Astrocyte (in vitro differentiated cells and primary cell): ENCODE results near the gene TMC1. TPM values are rescaled to one million over a fixed set of nuclear protein-coding genes. Genes with fewer than 3 reads are reported as not detected.
"Not testable (repeated sequence)": the region's sequence is repeated elsewhere in the genome, so short reads cannot be mapped to it uniquely, and the experiment has no call there.

Experiments
- DNase-seq: peaks from one replicate; pipeline ENCODE4 v3.0.0-alpha.2; 2010; ENCODE audit warnings: low read depth
- FAIRE-seq: peaks from 2 replicates; lab custom pipeline; 2011; peaks lifted over from hg19 to GRCh38; lab: Jason Lieb, UNC
- H2AFZ ChIP-seq: 2 replicates; pipeline ENCODE4 v1.6.0; 2012; ENCODE audit warnings: low read depth, low read length, inconsistent platforms
- H3K27ac ChIP-seq: 2 replicates; pipeline ENCODE4 v1.5.1; 2011; ENCODE audit warnings: low read depth, low read length, inconsistent platforms
- H3K27me3 ChIP-seq: 2 replicates; pipeline ENCODE4 v1.6.0; 2011; ENCODE audit warnings: low read length, inconsistent platforms; ENCODE audit not compliant: insufficient read depth
- H3K36me3 ChIP-seq: 2 replicates; pipeline ENCODE4 v1.5.1; 2011; ENCODE audit warnings: low read length, inconsistent platforms; ENCODE audit not compliant: insufficient read depth
- H3K4me1 ChIP-seq: 2 replicates; pipeline ENCODE4 v1.5.1; 2011; ENCODE audit warnings: low read length, inconsistent platforms; ENCODE audit not compliant: insufficient read depth
- H3K4me2 ChIP-seq: 2 replicates; pipeline ENCODE4 v1.6.0; 2012; ENCODE audit warnings: low read length, inconsistent platforms
- H3K4me3 ChIP-seq: 2 replicates; pipeline ENCODE4 v1.5.1; 2011; ENCODE audit warnings: low read depth, mild to moderate bottlenecking, low read length, inconsistent platforms; ENCODE audit not compliant: insufficient read depth
- H3K79me2 ChIP-seq: 2 replicates; pipeline ENCODE4 v1.6.0; 2012; ENCODE audit warnings: mild to moderate bottlenecking, low read length, inconsistent platforms; ENCODE audit not compliant: insufficient read depth
- H3K9ac ChIP-seq: 2 replicates; pipeline ENCODE4 v1.6.0; 2012; ENCODE audit warnings: mild to moderate bottlenecking, low read length, inconsistent platforms
- H3K9me3 ChIP-seq: 2 replicates; pipeline ENCODE4 v1.5.1; 2012; ENCODE audit warnings: low read depth, mild to moderate bottlenecking, low read length, inconsistent platforms; ENCODE audit not compliant: insufficient read depth
- H4K20me1 ChIP-seq: 2 replicates; pipeline ENCODE4 v1.6.0; 2012; ENCODE audit warnings: low read length, inconsistent platforms; ENCODE audit not compliant: insufficient read depth
- H3K27ac Mint-ChIP-seq: one replicate; pipeline ENCODE4 v1.8.0; 2021; ENCODE audit warnings: mild to moderate bottlenecking, mixed read lengths; ENCODE audit not compliant: unreplicated experiment
- H3K27me3 Mint-ChIP-seq: one replicate; pipeline ENCODE4 v1.8.0; 2021; ENCODE audit warnings: low read depth, mixed read lengths; ENCODE audit not compliant: unreplicated experiment
- H3K36me3 Mint-ChIP-seq: one replicate; pipeline ENCODE4 v1.8.0; 2021; ENCODE audit warnings: low read depth, mixed read lengths; ENCODE audit not compliant: unreplicated experiment
- H3K4me1 Mint-ChIP-seq: one replicate; pipeline ENCODE4 v1.8.0; 2021; ENCODE audit warnings: low read depth, mixed read lengths; ENCODE audit not compliant: unreplicated experiment
- H3K4me3 Mint-ChIP-seq: one replicate; pipeline ENCODE4 v1.8.0; 2021; ENCODE audit warnings: mild to moderate bottlenecking, moderate library complexity, mixed read lengths; ENCODE audit not compliant: unreplicated experiment
- H3K9me3 Mint-ChIP-seq: one replicate; pipeline ENCODE4 v1.8.0; 2021; ENCODE audit warnings: mild to moderate bottlenecking, mixed read lengths; ENCODE audit not compliant: unreplicated experiment
- EZH2 ChIP-seq: IDR thresholded peaks from 2 replicates; pipeline ENCODE4 v1.6.1; 2012; ENCODE audit warnings: mild to moderate bottlenecking, low read length, inconsistent platforms; ENCODE audit not compliant: insufficient read depth
- total RNA-seq: library from RNA; stranded (reverse); gene quantifications from 2 replicates; pipeline ENCODE4 v1.2.1, GENCODE V29; 2021
- TF ChIP-seq, protein P1 (sequence below): IDR thresholded peaks from 2 replicates; pipeline ENCODE4 v1.5.1; 2011; ENCODE audit warnings: low read depth, mild to moderate bottlenecking, inconsistent platforms, low read length, moderate library complexity; ENCODE audit not compliant: insufficient read depth

Gene TMC1
- total RNA-seq, 1 donor from 2014 or later = not detected

DNA sequence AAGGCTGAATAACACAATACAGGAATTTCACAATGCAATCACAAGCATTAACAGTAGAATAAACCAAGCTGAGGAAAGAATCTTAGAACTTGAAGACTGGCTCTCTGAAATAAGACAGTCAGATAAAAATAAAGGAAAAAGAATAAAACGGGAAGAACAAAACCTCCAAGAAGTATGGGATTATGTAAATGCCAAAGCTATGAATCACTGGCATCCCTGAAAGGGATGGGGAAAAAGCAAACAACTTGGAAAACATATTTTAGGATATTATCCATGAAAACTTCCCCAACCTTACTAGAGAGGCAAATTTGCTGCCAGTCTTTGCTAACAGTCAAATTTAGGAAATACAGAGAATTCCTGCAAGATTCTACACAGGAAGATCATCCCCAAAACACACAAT is 273.5 kb downstream of the TMC1 start:
- no peaks in the 10 kb centered on the region for H3K4me1 ChIP-seq
- no peak overlapping the region for H3K4me3 Mint-ChIP-seq
- no peaks in the 10 kb centered on the region for H3K36me3 ChIP-seq
- H3K27me3 ChIP-seq = no peaks in the 10 kb centered on the region
- H3K27ac ChIP-seq = no peak overlapping the region
- peaks cover 10% of the 10 kb centered on the region for H3K9me3 Mint-ChIP-seq
- no peaks in the 10 kb centered on the region for H4K20me1 ChIP-seq
- H3K9me3 ChIP-seq = no peaks in the 10 kb centered on the region
- no peak overlapping the region for H3K4me2 ChIP-seq
- H3K27me3 Mint-ChIP-seq = no peaks in the 10 kb centered on the region
- peaks cover 10% of the 10 kb centered on the region for H3K4me1 Mint-ChIP-seq
- FAIRE-seq (no peak), DNase-seq (no peak)
- no peak overlapping the region for H3K4me3 ChIP-seq
- no peak for TF ChIP-seq EZH2
- TF ChIP-seq, protein P1, sequence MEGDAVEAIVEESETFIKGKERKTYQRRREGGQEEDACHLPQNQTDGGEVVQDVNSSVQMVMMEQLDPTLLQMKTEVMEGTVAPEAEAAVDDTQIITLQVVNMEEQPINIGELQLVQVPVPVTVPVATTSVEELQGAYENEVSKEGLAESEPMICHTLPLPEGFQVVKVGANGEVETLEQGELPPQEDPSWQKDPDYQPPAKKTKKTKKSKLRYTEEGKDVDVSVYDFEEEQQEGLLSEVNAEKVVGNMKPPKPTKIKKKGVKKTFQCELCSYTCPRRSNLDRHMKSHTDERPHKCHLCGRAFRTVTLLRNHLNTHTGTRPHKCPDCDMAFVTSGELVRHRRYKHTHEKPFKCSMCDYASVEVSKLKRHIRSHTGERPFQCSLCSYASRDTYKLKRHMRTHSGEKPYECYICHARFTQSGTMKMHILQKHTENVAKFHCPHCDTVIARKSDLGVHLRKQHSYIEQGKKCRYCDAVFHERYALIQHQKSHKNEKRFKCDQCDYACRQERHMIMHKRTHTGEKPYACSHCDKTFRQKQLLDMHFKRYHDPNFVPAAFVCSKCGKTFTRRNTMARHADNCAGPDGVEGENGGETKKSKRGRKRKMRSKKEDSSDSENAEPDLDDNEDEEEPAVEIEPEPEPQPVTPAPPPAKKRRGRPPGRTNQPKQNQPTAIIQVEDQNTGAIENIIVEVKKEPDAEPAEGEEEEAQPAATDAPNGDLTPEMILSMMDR = no peak
- H2AFZ ChIP-seq = no peak overlapping the region
- H3K9ac ChIP-seq = no peak overlapping the region
- no peaks in the 10 kb centered on the region for H3K36me3 Mint-ChIP-seq
- H3K27ac Mint-ChIP-seq = no peak overlapping the region
- no peaks in the 10 kb centered on the region for H3K79me2 ChIP-seq

DNA sequence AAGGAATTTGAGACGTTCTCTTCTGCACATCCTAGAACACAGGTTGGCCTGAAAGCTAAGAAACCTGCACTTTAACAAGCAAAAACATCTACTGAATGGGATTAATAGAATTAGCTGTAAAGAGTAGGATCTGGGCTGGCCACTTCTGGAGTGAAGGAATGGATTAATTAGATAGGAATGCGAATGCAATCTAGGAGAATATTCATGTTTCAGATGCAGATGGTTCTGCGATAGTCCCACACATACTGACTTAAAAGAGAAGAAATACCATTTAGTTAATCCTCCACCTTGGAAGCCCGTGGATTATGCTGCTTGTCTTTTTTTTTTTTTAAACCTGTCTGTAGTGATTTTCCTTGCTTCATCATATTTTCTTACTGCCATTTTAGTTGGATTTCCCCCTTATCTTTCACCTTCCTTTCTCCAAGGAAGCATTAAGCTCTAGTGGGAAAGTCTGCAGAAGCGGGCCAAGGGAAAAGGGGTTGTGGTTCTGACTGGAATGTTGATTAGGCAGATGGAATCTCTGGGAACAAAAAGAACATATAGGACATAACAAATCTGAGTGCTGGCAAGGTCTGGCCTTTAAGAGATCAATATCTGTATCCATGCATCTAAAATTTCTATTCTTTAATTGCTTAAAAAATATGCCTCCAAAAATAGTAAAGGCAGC is 279.1 kb downstream of the TMC1 start:
- peaks cover 10% of the 10 kb centered on the region for H3K4me1 Mint-ChIP-seq
- DNase-seq = peak; percentile 30
- Histone ChIP-seq H2AFZ (no peak overlapping the region), H3K9ac (no peak overlapping the region), H4K20me1 (no peaks in the 10 kb centered on the region), H3K4me2 (no peak overlapping the region), H3K27me3 (no peaks in the 10 kb centered on the region), H3K4me3 (no peak overlapping the region), H3K4me1 (no peaks in the 10 kb centered on the region), H3K27ac (no peak overlapping the region), H3K79me2 (no peaks in the 10 kb centered on the region), H3K9me3 (no peaks in the 10 kb centered on the region), H3K36me3 (no peaks in the 10 kb centered on the region)
- FAIRE-seq = no peak
- H3K36me3 Mint-ChIP-seq = no peaks in the 10 kb centered on the region
- H3K4me3 Mint-ChIP-seq = no peak overlapping the region
- no peaks in the 10 kb centered on the region for H3K27me3 Mint-ChIP-seq
- peaks cover 8% of the 10 kb centered on the region for H3K9me3 Mint-ChIP-seq
- H3K27ac Mint-ChIP-seq = no peak overlapping the region
- TF ChIP-seq, protein P1 = no peak
- TF ChIP-seq EZH2 = no peak

DNA sequence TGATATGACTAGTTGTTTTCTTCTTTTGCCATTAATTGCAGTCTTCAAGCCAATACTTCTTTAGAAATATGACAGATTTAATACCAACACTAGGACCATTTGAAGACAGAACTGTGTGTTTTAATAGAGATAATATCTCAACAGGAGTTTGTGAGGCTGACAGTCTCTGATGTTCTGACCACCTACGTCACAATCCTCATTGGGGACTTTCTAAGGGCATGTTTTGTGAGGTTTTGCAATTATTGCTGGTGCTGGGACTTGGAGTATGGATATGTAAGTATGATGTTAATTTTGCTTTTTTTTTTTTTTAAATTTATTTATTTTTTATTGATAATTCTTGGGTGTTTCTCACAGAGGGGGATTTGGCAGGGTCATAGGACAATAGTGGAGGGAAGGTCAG is 283.8 kb downstream of the TMC1 start:
- Histone ChIP-seq H3K4me1 (no peaks in the 10 kb centered on the region), H3K4me3 (no peak overlapping the region), H3K79me2 (no peaks in the 10 kb centered on the region), H3K9ac (no peak overlapping the region), H3K36me3 (no peaks in the 10 kb centered on the region), H4K20me1 (no peaks in the 10 kb centered on the region), H3K9me3 (no peaks in the 10 kb centered on the region), H3K27ac (no peak overlapping the region), H2AFZ (no peak overlapping the region), H3K4me2 (no peak overlapping the region), H3K27me3 (no peaks in the 10 kb centered on the region)
- no peak overlapping the region for H3K4me3 Mint-ChIP-seq
- H3K27me3 Mint-ChIP-seq = no peaks in the 10 kb centered on the region
- no peak for FAIRE-seq
- H3K4me1 Mint-ChIP-seq = peaks cover 4% of the 10 kb centered on the region
- TF ChIP-seq, protein P1 = no peak
- TF ChIP-seq EZH2 = no peak
- H3K36me3 Mint-ChIP-seq = no peaks in the 10 kb centered on the region
- no peak overlapping the region for H3K27ac Mint-ChIP-seq
- no peaks in the 10 kb centered on the region for H3K9me3 Mint-ChIP-seq
- no peak for DNase-seq

DNA sequence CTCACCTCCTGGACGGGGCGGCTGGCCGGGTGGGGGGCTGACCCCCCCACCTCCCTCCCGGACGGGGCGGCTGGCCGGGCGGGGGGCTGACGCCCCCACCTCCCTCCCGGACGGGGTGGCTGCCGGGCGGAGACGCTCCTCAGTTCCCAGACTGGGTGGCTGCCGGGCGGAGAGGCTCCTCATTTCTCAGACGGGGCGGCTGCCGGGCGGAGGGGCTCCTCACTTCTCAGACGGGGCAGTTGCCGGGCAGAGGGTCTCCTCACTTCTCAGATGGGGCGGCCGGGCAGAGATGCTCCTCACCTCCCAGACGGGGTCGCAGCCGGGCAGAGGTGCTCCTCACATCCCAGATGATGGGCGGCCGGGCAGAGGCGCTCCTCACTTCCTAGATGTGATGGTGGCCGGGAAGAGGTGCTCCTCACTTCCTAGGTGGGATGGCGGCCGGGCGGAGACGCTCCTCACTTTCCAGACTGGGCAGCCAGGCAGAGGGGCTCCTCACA is 285.0 kb downstream of the TMC1 start:
- not testable (repeated sequence) for H3K4me1 Mint-ChIP-seq, H3K36me3 ChIP-seq, H3K4me3 Mint-ChIP-seq, H3K4me1 ChIP-seq, H3K27ac Mint-ChIP-seq, H3K27me3 Mint-ChIP-seq, H2AFZ ChIP-seq, H3K36me3 Mint-ChIP-seq, DNase-seq, H3K9me3 Mint-ChIP-seq, H3K4me2 ChIP-seq, H3K27ac ChIP-seq, FAIRE-seq, H3K4me3 ChIP-seq, H3K27me3 ChIP-seq, H3K79me2 ChIP-seq, H3K9me3 ChIP-seq, H3K9ac ChIP-seq, H4K20me1 ChIP-seq
